Measurements from ENCODE around the gene EEF1AKMT4.

DNA sequence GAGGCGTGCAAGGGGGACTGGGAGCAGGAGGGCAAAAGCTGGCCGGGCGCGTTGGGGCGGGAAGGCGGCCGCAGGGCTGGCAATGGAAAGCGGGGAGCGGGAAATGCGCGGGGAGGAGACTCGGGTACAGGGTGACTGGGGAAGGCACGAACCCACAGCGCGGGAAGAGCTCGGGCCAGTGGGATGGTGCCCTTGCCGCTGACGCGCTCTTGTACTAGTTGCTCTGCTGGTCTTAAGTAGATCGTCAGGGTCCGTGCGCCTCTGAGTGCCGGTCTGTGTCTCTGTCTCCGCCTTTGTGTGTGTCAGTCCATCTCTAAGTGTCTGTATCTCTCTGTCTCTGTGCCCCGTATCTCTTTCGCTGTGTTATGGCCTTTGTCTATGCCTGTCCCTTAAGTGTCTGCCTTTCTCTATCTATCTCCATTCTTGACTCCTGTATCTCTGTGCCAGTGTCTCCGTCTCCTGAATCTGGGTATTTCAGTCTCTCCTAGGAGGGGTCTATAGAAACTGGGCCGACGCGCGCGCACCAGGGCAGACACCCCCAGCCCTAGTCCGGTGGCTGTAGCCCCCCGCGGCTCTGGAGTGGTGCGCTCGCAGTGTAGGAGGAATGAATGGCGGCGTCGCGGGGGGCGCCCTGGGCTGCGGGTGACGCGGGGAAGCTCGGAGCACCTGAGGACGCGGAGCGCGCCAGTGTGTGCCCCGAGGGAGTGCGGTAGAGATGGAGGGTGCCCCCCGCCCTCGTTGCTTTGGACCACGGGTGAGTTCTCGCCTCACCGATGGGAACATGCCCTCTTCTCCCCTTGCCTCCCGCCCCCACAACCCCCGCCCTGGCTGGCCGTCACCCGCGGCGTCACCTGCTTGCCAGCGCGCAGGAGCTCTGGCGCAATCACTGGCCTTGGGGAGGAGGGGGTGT is 12.6 kb downstream of the EEF1AKMT4 start:
- TF ChIP-seq CTBP1 (IDR thresholded peaks at IDR 0.05; ENCODE audit: borderline replicate concordance) (no peak), ARNT (IDR thresholded peaks at IDR 0.05) (no peak), SP1 (IDR thresholded peaks at IDR 0.05) (no peak), SUZ12 (IDR thresholded peaks at IDR 0.05) (no peak), BHLHE40 (IDR thresholded peaks at IDR 0.05; ENCODE audit: borderline replicate concordance) (no peak), FOXA1 (IDR thresholded peaks at IDR 0.05) (no peak), FOXM1 (IDR thresholded peaks at IDR 0.05; ENCODE audit: borderline replicate concordance) (no peak), FOXK2 (IDR thresholded peaks at IDR 0.05) (no peak), ZNF384 (IDR thresholded peaks at IDR 0.05) (no peak), TARDBP (IDR thresholded peaks at IDR 0.05) (no peak), HDGF (IDR thresholded peaks at IDR 0.05; ENCODE audit: borderline replicate concordance) (no peak), L3MBTL2 (conservative IDR thresholded peaks at IDR 0.05) (peak; percentile 76), LEF1 (IDR thresholded peaks at IDR 0.05; ENCODE audit: borderline replicate concordance) (no peak)
- TF ChIP-seq, protein P1, sequence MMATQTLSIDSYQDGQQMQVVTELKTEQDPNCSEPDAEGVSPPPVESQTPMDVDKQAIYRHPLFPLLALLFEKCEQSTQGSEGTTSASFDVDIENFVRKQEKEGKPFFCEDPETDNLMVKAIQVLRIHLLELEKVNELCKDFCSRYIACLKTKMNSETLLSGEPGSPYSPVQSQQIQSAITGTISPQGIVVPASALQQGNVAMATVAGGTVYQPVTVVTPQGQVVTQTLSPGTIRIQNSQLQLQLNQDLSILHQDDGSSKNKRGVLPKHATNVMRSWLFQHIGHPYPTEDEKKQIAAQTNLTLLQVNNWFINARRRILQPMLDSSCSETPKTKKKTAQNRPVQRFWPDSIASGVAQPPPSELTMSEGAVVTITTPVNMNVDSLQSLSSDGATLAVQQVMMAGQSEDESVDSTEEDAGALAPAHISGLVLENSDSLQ (IDR thresholded peaks at IDR 0.05), result no peak
